ENCODE measurements around the gene FBN1.

The FBN1 gene

GRCh38 chr15:48467801-48468200, 177.7 kb downstream of the FBN1 start:
- no peak for DNase-seq (ENCODE audit: low spot score)
- no peak for TF ChIP-seq CTCF (IDR thresholded peaks at IDR 0.05)
- no peak overlapping the region for H3K4me3 ChIP-seq
- H3K27ac ChIP-seq = no peak overlapping the region

- Histone ChIP-seq H3K27ac (no peak overlapping the region), H3K4me3 (no peak overlapping the region)
- DNase-seq (ENCODE audit: low spot score) = no peak
- no peak for TF ChIP-seq CTCF (IDR thresholded peaks at IDR 0.05)
Observed at GRCh38 chr15:48466820-48467219, 178.7 kb downstream of the FBN1 start.

- TF ChIP-seq CTCF (IDR thresholded peaks at IDR 0.05) = no peak
- H3K27ac ChIP-seq = no peak overlapping the region
- DNase-seq (ENCODE audit: low spot score) = no peak
- H3K4me3 ChIP-seq = no peak overlapping the region
Observed at GRCh38 chr15:48466079-48466478, 179.4 kb downstream of the FBN1 start.

- DNase-seq (ENCODE audit: low spot score) = no peak
- TF ChIP-seq CTCF (IDR thresholded peaks at IDR 0.05) = no peak
- no peak overlapping the region for H3K4me3 ChIP-seq
- H3K27ac ChIP-seq = peak overlapping the region in 1 of 2 donors; percentile 1
Observed at GRCh38 chr15:48465410-48465809, 180.1 kb downstream of the FBN1 start.

GRCh38 chr15:48463366-48463880, 182.1 kb downstream of the FBN1 start:
- no peak for DNase-seq (ENCODE audit: low spot score)
- TF ChIP-seq CTCF (IDR thresholded peaks at IDR 0.05) = no peak
- Histone ChIP-seq H3K27ac (no peak overlapping the region), H3K4me3 (no peak overlapping the region)

- DNase-seq (ENCODE audit: low spot score) = no peak
- Histone ChIP-seq H3K27ac (no peak overlapping the region), H3K4me3 (no peak overlapping the region)
- TF ChIP-seq CTCF (IDR thresholded peaks at IDR 0.05) = no peak
Observed at GRCh38 chr15:48462688-48463087, 182.8 kb downstream of the FBN1 start.

- DNase-seq (ENCODE audit: low spot score) = no peak
- no peak for TF ChIP-seq CTCF (IDR thresholded peaks at IDR 0.05)
- H3K27ac ChIP-seq = peak overlapping the region; percentile 7 to 51
- no peak overlapping the region for H3K4me3 ChIP-seq
Observed at GRCh38 chr15:48459571-48460442, 185.7 kb downstream of the FBN1 start.
